ENCODE measurements around the gene MILR1. TPM values are rescaled to one million over a fixed set of nuclear protein-coding genes. Genes with fewer than 3 reads are reported as not detected.

The MILR1 gene
- total RNA-seq, 1 donor from 2014 or later = 10.4 TPM

DNA sequence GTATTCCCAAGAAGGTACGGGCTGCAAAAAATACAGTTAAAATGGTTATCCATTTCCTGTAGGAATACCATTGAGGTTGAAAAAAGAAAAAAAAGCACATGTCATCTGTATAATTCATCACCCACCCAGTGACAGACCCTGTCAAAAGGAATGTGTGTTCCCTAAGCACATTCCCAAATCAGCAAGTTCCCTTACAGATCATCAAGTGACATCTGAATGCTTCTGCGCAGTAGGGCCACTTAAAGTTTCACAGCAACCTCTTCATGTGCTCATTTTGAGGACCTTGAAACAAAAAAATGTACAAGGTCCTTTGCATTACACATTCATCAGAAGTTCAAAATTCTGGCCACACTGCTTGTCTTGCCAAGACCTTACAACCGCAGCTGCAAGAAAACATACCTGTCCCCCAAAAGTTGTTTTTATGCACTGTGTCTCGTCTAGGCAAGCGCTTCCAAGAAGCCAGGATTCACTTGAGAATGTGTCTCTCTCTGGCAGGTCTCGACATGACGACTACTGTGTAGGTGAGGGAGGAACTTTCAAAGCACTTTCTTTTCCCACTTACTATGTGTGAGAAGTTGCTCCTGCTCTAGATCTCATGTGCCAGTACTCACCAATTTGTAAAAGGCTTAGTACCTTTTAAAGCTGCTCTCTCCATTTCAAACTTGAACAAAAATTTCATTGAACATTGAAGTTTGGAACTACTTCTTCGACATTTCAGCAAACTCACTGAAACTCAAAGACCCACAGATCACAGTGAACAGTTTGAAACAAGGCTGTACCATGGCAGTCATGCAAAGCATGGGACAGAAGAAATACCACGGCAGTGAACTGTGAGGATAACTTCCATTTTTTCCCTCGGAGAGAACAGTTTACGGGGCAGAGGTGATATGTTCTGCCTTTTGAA is 52.2 kb downstream of the MILR1 start:
- H3K36me3 ChIP-seq (ENCODE audit: control insufficient read depth in 3 of 3, insufficient read depth in 3 of 3, low read length in 3 of 3) = peaks cover 57 to 62% (median 61%) of the 10 kb centered on the region in 3 donors
- no peaks in the 10 kb centered on the region for H3K27me3 ChIP-seq (ENCODE audit: control insufficient read depth in 3 of 3, insufficient read depth in 3 of 3, low read length in 3 of 3)
- no peaks in the 10 kb centered on the region for H3K9me3 ChIP-seq (ENCODE audit: control insufficient read depth in 3 of 3, low read length in 3 of 3)
- no peak overlapping the region for H3K9ac ChIP-seq (ENCODE audit: low read depth in 1 of 3, low read length in 3 of 3)
- H3K27ac ChIP-seq (ENCODE audit: low read depth, low read length) = no peak overlapping the region
- peaks cover 24 to 36% (median 33%) of the 10 kb centered on the region in 3 donors for H3K4me1 ChIP-seq (ENCODE audit: control insufficient read depth in 3 of 3, insufficient read depth in 3 of 3, low read length in 3 of 3)
- H3K4me3 ChIP-seq (ENCODE audit: low read length in 3 of 3) = no peak overlapping the region

- peaks cover 58 to 62% (median 61%) of the 10 kb centered on the region in 3 donors for H3K36me3 ChIP-seq (ENCODE audit: control insufficient read depth in 3 of 3, insufficient read depth in 3 of 3, low read length in 3 of 3)
- no peaks in the 10 kb centered on the region for H3K27me3 ChIP-seq (ENCODE audit: control insufficient read depth in 3 of 3, insufficient read depth in 3 of 3, low read length in 3 of 3)
- peaks cover 20 to 29% (median 28%) of the 10 kb centered on the region in 3 donors for H3K4me1 ChIP-seq (ENCODE audit: control insufficient read depth in 3 of 3, insufficient read depth in 3 of 3, low read length in 3 of 3)
- H3K4me3 ChIP-seq (ENCODE audit: low read length in 3 of 3) = no peak overlapping the region
- no peaks in the 10 kb centered on the region for H3K9me3 ChIP-seq (ENCODE audit: control insufficient read depth in 3 of 3, low read length in 3 of 3)
- H3K27ac ChIP-seq (ENCODE audit: low read depth, low read length) = peak overlapping the region; percentile 3
- no peak overlapping the region for H3K9ac ChIP-seq (ENCODE audit: low read depth in 1 of 3, low read length in 3 of 3)
These were observed 53.1 kb downstream of the MILR1 start for GRCh38 chr17:64502021-64502420.

- peaks cover 18 to 28% (median 22%) of the 10 kb centered on the region in 3 donors for H3K4me1 ChIP-seq (ENCODE audit: control insufficient read depth in 3 of 3, insufficient read depth in 3 of 3, low read length in 3 of 3)
- peaks cover 59 to 62% (median 61%) of the 10 kb centered on the region in 3 donors for H3K36me3 ChIP-seq (ENCODE audit: control insufficient read depth in 3 of 3, insufficient read depth in 3 of 3, low read length in 3 of 3)
- peak overlapping the region; percentile 3 for H3K27ac ChIP-seq (ENCODE audit: low read depth, low read length)
- no peak overlapping the region for H3K9ac ChIP-seq (ENCODE audit: low read depth in 1 of 3, low read length in 3 of 3)
- no peaks in the 10 kb centered on the region for H3K9me3 ChIP-seq (ENCODE audit: control insufficient read depth in 3 of 3, low read length in 3 of 3)
- H3K4me3 ChIP-seq (ENCODE audit: low read length in 3 of 3) = no peak overlapping the region
- H3K27me3 ChIP-seq (ENCODE audit: control insufficient read depth in 3 of 3, insufficient read depth in 3 of 3, low read length in 3 of 3) = no peaks in the 10 kb centered on the region
These were observed 53.9 kb downstream of the MILR1 start for GRCh38 chr17:64502809-64503208.

- Histone ChIP-seq H3K9me3 (ENCODE audit: control insufficient read depth in 3 of 3, low read length in 3 of 3) (no peaks in the 10 kb centered on the region), H3K27me3 (ENCODE audit: control insufficient read depth in 3 of 3, insufficient read depth in 3 of 3, low read length in 3 of 3) (no peaks in the 10 kb centered on the region), H3K9ac (ENCODE audit: low read depth in 1 of 3, low read length in 3 of 3) (peak overlapping the region in 1 of 3 donors; percentile 0), H3K4me3 (ENCODE audit: low read length in 3 of 3) (no peak overlapping the region), H3K27ac (ENCODE audit: low read depth, low read length) (no peak overlapping the region), H3K4me1 (ENCODE audit: control insufficient read depth in 3 of 3, insufficient read depth in 3 of 3, low read length in 3 of 3) (peaks cover 23 to 31% (median 28%) of the 10 kb centered on the region in 3 donors), H3K36me3 (ENCODE audit: control insufficient read depth in 3 of 3, insufficient read depth in 3 of 3, low read length in 3 of 3) (peaks cover 57 to 59% (median 58%) of the 10 kb centered on the region in 3 donors)
These were observed 54.4 kb downstream of the MILR1 start for GRCh38 chr17:64503341-64503740.

- peak overlapping the region; percentile 100 for H3K27ac ChIP-seq (ENCODE audit: low read depth, low read length)
- no peaks in the 10 kb centered on the region for H3K9me3 ChIP-seq (ENCODE audit: control insufficient read depth in 3 of 3, low read length in 3 of 3)
- peaks cover 28 to 37% (median 33%) of the 10 kb centered on the region in 3 donors for H3K4me1 ChIP-seq (ENCODE audit: control insufficient read depth in 3 of 3, insufficient read depth in 3 of 3, low read length in 3 of 3)
- peak overlapping the region; percentile 91 to 98 (median 93) for H3K4me3 ChIP-seq (ENCODE audit: low read length in 3 of 3)
- H3K27me3 ChIP-seq (ENCODE audit: control insufficient read depth in 3 of 3, insufficient read depth in 3 of 3, low read length in 3 of 3) = no peaks in the 10 kb centered on the region
- peaks cover 54 to 55% (median 54%) of the 10 kb centered on the region in 3 donors for H3K36me3 ChIP-seq (ENCODE audit: control insufficient read depth in 3 of 3, insufficient read depth in 3 of 3, low read length in 3 of 3)
- peak overlapping the region; percentile 100 for H3K9ac ChIP-seq (ENCODE audit: low read depth in 1 of 3, low read length in 3 of 3)
These were observed 55.2 kb downstream of the MILR1 start for GRCh38 chr17:64503821-64504768.

- H3K4me1 ChIP-seq (ENCODE audit: control insufficient read depth in 3 of 3, insufficient read depth in 3 of 3, low read length in 3 of 3) = peaks cover 31 to 40% (median 36%) of the 10 kb centered on the region in 3 donors
- H3K9ac ChIP-seq (ENCODE audit: low read depth in 1 of 3, low read length in 3 of 3) = peak overlapping the region; percentile 100
- H3K27ac ChIP-seq (ENCODE audit: low read depth, low read length) = peak overlapping the region; percentile 100
- H3K4me3 ChIP-seq (ENCODE audit: low read length in 3 of 3) = peak overlapping the region; percentile 91 to 98 (median 93)
- H3K27me3 ChIP-seq (ENCODE audit: control insufficient read depth in 3 of 3, insufficient read depth in 3 of 3, low read length in 3 of 3) = no peaks in the 10 kb centered on the region
- peaks cover 50 to 54% (median 54%) of the 10 kb centered on the region in 3 donors for H3K36me3 ChIP-seq (ENCODE audit: control insufficient read depth in 3 of 3, insufficient read depth in 3 of 3, low read length in 3 of 3)
- H3K9me3 ChIP-seq (ENCODE audit: control insufficient read depth in 3 of 3, low read length in 3 of 3) = no peaks in the 10 kb centered on the region
These were observed 55.9 kb downstream of the MILR1 start for GRCh38 chr17:64504769-64505339.

DNA sequence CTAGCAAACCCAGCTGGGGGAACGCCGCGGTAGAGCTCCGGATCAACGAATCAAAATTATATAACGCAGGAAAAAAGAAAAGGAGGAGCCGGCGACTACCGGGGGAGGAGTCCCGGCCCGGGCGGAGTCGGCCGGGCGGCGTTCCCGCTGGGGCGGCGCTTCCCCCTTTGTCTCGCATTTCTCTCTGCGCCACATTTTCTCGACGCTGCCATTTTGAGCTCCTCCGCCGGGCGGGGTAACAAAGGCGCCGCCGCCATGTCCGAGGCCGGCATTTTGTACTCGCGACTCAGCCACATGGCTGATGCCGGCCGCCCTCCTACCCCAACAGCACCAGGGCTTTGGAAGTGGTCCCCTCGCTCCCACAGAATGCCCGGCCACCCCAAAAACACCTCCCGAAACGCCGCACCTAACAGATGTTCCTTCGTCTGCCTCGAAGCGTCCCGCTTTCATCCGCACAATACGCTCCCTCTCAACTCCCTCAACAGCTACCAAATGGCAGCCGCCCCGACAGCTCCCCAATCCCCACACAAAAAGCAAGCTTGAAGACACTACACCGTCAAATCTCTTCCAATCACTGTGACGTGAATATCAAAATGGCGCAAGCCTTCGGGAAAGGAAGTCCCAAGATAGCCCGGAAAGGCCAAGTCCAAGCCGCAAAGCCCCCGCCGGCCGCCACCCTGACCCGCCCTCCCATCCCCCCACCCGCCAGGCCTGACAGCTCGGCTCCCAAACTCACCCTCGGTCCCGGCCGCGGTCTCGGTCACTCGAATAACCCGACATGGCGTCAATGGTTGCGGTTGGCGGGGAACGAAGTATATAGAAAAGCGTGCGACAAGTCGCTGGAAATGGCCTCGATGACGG is 56.7 kb downstream of the MILR1 start:
- Histone ChIP-seq H3K9ac (ENCODE audit: low read depth in 1 of 3, low read length in 3 of 3) (peak overlapping the region; percentile 100), H3K36me3 (ENCODE audit: control insufficient read depth in 3 of 3, insufficient read depth in 3 of 3, low read length in 3 of 3) (peaks cover 47 to 53% (median 50%) of the 10 kb centered on the region in 3 donors), H3K9me3 (ENCODE audit: control insufficient read depth in 3 of 3, low read length in 3 of 3) (no peaks in the 10 kb centered on the region), H3K27ac (ENCODE audit: low read depth, low read length) (peak overlapping the region; percentile 100), H3K4me1 (ENCODE audit: control insufficient read depth in 3 of 3, insufficient read depth in 3 of 3, low read length in 3 of 3) (peaks cover 31 to 40% (median 38%) of the 10 kb centered on the region in 3 donors), H3K27me3 (ENCODE audit: control insufficient read depth in 3 of 3, insufficient read depth in 3 of 3, low read length in 3 of 3) (no peaks in the 10 kb centered on the region), H3K4me3 (ENCODE audit: low read length in 3 of 3) (peak overlapping the region; percentile 91 to 98 (median 93))

GRCh38 chr17:64506201-64506575 is 57.3 kb downstream of the MILR1 start, which contains the start of gene DDX5:
TSS of gene DDX5 (minus strand) at chr17:64506289. CDS start at chr17:64506119, 170 bp downstream.
- Histone ChIP-seq H3K9ac (ENCODE audit: low read depth in 1 of 3, low read length in 3 of 3) (peak within 1 kb of the TSS; percentile 100), H3K36me3 (ENCODE audit: control insufficient read depth in 3 of 3, insufficient read depth in 3 of 3, low read length in 3 of 3) (peaks cover 42 to 49% (median 45%) of the 10 kb centered on the region in 3 donors), H3K4me1 (ENCODE audit: control insufficient read depth in 3 of 3, insufficient read depth in 3 of 3, low read length in 3 of 3) (peaks cover 31 to 40% (median 38%) of the 10 kb centered on the region in 3 donors), H3K4me3 (ENCODE audit: low read length in 3 of 3) (peak within 1 kb of the TSS; percentile 91 to 98 (median 93)), H3K27me3 (ENCODE audit: control insufficient read depth in 3 of 3, insufficient read depth in 3 of 3, low read length in 3 of 3) (no peaks in the 10 kb centered on the region), H3K27ac (ENCODE audit: low read depth, low read length) (peak within 1 kb of the TSS; percentile 100), H3K9me3 (ENCODE audit: control insufficient read depth in 3 of 3, low read length in 3 of 3) (no peaks in the 10 kb centered on the region)
